Measurements from ENCODE around the gene USP35.
"Not testable (repeated sequence)": the region's sequence is repeated elsewhere in the genome, so short reads cannot be mapped to it uniquely, and the experiment has no call there.

USP35 gene

GRCh38 chr11:78231962-78232501 is 43.3 kb downstream of the USP35 start:
- H3K36me3 ChIP-seq (ENCODE audit: low read length): no peaks in the 10 kb centered on the region
- H3K9ac ChIP-seq (ENCODE audit: low read length): no peak overlapping the region
- no peaks in the 10 kb centered on the region for H3K27me3 ChIP-seq (ENCODE audit: low read length)
- H4K20me1 ChIP-seq (ENCODE audit: low read depth, low read length): no peaks in the 10 kb centered on the region
- no peak overlapping the region for H2AFZ ChIP-seq (ENCODE audit: low read depth, low read length, severe bottlenecking)
- H3K9me3 ChIP-seq (ENCODE audit: insufficient read depth, low read length): no peaks in the 10 kb centered on the region
- no peak overlapping the region for H3K4me3 ChIP-seq (ENCODE audit: insufficient read depth, low read length, poor library complexity, severe bottlenecking)
- H3K9me2 ChIP-seq (replicated peaks; ENCODE audit: insufficient read depth, low read length): no peaks in the 10 kb centered on the region
- no peaks in the 10 kb centered on the region for H3F3A ChIP-seq (ENCODE audit: insufficient read depth)
- H3K79me2 ChIP-seq (ENCODE audit: insufficient read depth, low read length): no peaks in the 10 kb centered on the region
- TF ChIP-seq EZH2phosphoT487 (conservative IDR thresholded peaks at IDR 0.05; ENCODE audit: low read length) (no peak), CTCF (IDR thresholded peaks at IDR 0.05; ENCODE audit: insufficient read depth, low read length, poor library complexity, severe bottlenecking) (no peak)
- H3K27ac ChIP-seq (ENCODE audit: low read depth, low read length): no peak overlapping the region
- H3K4me2 ChIP-seq (ENCODE audit: low read depth, low read length, poor library complexity, severe bottlenecking): no peak overlapping the region

GRCh38 chr11:78233046-78233445 is 44.3 kb downstream of the USP35 start:
- not testable (repeated sequence) for H2AFZ ChIP-seq (ENCODE audit: low read depth, low read length, severe bottlenecking); H3K79me2 ChIP-seq (ENCODE audit: insufficient read depth, low read length); H3K9ac ChIP-seq (ENCODE audit: low read length); H3K4me3 ChIP-seq (ENCODE audit: insufficient read depth, low read length, poor library complexity, severe bottlenecking); H3K9me3 ChIP-seq (ENCODE audit: insufficient read depth, low read length); H3K4me2 ChIP-seq (ENCODE audit: low read depth, low read length, poor library complexity, severe bottlenecking); H3K27me3 ChIP-seq (ENCODE audit: low read length); H3K9me2 ChIP-seq (replicated peaks; ENCODE audit: insufficient read depth, low read length); H3K27ac ChIP-seq (ENCODE audit: low read depth, low read length); H4K20me1 ChIP-seq (ENCODE audit: low read depth, low read length); H3K36me3 ChIP-seq (ENCODE audit: low read length); H3F3A ChIP-seq (ENCODE audit: insufficient read depth)

GRCh38 chr11:78234006-78234405 is 45.3 kb downstream of the USP35 start:
- Histone ChIP-seq H3K36me3 (ENCODE audit: low read length) (no peaks in the 10 kb centered on the region), H3K9me3 (ENCODE audit: insufficient read depth, low read length) (no peaks in the 10 kb centered on the region), H3K27ac (ENCODE audit: low read depth, low read length) (no peak overlapping the region), H4K20me1 (ENCODE audit: low read depth, low read length) (no peaks in the 10 kb centered on the region), H3K4me2 (ENCODE audit: low read depth, low read length, poor library complexity, severe bottlenecking) (no peak overlapping the region), H3K4me3 (ENCODE audit: insufficient read depth, low read length, poor library complexity, severe bottlenecking) (no peak overlapping the region), H2AFZ (ENCODE audit: low read depth, low read length, severe bottlenecking) (no peak overlapping the region), H3K9me2 (replicated peaks; ENCODE audit: insufficient read depth, low read length) (no peaks in the 10 kb centered on the region), H3K9ac (ENCODE audit: low read length) (no peak overlapping the region), H3F3A (ENCODE audit: insufficient read depth) (no peaks in the 10 kb centered on the region), H3K79me2 (ENCODE audit: insufficient read depth, low read length) (no peaks in the 10 kb centered on the region), H3K27me3 (ENCODE audit: low read length) (no peaks in the 10 kb centered on the region)
- TF ChIP-seq CTCF (IDR thresholded peaks at IDR 0.05; ENCODE audit: insufficient read depth, low read length, poor library complexity, severe bottlenecking): no peak
- TF ChIP-seq EZH2phosphoT487 (conservative IDR thresholded peaks at IDR 0.05; ENCODE audit: low read length): no peak

GRCh38 chr11:78237293-78238046 is 48.8 kb downstream of the USP35 start:
- no peaks in the 10 kb centered on the region for H3K9me3 ChIP-seq (ENCODE audit: insufficient read depth, low read length)
- no peak overlapping the region for H3K4me2 ChIP-seq (ENCODE audit: low read depth, low read length, poor library complexity, severe bottlenecking)
- H3K79me2 ChIP-seq (ENCODE audit: insufficient read depth, low read length): no peaks in the 10 kb centered on the region
- no peaks in the 10 kb centered on the region for H3K9me2 ChIP-seq (replicated peaks; ENCODE audit: insufficient read depth, low read length)
- TF ChIP-seq EZH2phosphoT487 (conservative IDR thresholded peaks at IDR 0.05; ENCODE audit: low read length): no peak
- no peak for TF ChIP-seq CTCF (IDR thresholded peaks at IDR 0.05; ENCODE audit: insufficient read depth, low read length, poor library complexity, severe bottlenecking)
- H4K20me1 ChIP-seq (ENCODE audit: low read depth, low read length): no peaks in the 10 kb centered on the region
- no peak overlapping the region for H3K4me3 ChIP-seq (ENCODE audit: insufficient read depth, low read length, poor library complexity, severe bottlenecking)
- no peak overlapping the region for H3K9ac ChIP-seq (ENCODE audit: low read length)
- no peak overlapping the region for H3K27ac ChIP-seq (ENCODE audit: low read depth, low read length)
- H3F3A ChIP-seq (ENCODE audit: insufficient read depth): no peaks in the 10 kb centered on the region
- H3K27me3 ChIP-seq (ENCODE audit: low read length): 0 out of 2 replicates have a peak, but pooled peaks cover 2% of the 10 kb centered on the region
- H3K36me3 ChIP-seq (ENCODE audit: low read length): no peaks in the 10 kb centered on the region
- no peak overlapping the region for H2AFZ ChIP-seq (ENCODE audit: low read depth, low read length, severe bottlenecking)
